GM19193 (cell line): ENCODE measurements around the gene SPPL2C.

ENCODE experiments used
- POLR2A ChIP-seq: IDR thresholded peaks from 4 replicates; pipeline ENCODE4 v1.6.1; 2011; ENCODE audit not compliant: insufficient read depth, insufficient read length; ENCODE audit errors: extremely low read depth

SPPL2C gene

DNA sequence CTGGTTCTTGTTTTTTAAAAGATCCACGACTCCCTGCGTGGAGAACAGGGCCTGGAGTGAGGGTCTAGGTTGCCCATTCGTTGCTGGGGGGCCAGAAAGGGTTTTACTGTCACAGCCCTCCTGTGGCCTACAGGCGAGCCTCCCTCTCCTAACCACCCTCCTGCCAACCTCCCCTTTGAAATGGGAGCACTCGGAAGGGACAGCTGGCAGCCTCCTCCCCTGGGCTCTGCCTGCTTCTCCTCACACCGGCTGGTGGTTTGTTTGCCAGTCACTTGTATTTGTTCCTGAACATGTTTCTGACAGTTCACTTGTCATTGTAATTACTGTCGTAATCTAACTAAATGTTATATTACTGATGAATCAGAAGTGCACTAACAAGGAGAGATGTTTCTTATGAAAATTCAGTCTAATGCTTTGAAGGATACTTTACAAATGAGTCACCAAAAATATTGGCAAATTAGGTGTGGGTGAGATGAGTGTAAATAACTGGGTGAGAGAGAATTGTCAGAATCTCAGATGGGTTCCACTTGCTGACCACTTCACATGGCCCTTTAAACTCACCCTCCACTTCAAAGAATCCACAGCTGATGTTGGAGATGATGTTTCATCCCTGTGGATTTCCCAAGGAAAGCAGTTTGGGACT lies 2.7 kb upstream of the SPPL2C start:
- no peak for TF ChIP-seq POLR2A

DNA sequence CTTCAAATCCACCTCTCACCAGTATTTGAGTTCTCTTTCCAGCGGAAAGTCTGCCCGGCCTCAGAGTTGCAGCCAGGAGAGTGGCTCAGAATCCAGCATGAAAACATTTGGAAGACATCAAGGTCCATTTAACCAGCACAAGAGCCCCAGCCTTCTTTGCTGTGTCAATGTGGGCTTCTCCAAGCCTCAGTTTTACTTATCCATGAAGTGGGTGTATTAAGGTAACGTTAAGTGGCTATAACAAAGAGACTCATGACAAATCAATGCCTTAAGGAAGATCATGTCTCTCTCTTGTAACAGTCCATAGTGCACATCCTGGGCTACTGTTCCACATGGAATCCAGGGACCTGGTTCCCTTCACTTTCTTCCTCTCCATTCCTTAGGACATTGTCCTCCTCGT lies 959 bp upstream of the SPPL2C start:
- TF ChIP-seq POLR2A: no peak

DNA sequence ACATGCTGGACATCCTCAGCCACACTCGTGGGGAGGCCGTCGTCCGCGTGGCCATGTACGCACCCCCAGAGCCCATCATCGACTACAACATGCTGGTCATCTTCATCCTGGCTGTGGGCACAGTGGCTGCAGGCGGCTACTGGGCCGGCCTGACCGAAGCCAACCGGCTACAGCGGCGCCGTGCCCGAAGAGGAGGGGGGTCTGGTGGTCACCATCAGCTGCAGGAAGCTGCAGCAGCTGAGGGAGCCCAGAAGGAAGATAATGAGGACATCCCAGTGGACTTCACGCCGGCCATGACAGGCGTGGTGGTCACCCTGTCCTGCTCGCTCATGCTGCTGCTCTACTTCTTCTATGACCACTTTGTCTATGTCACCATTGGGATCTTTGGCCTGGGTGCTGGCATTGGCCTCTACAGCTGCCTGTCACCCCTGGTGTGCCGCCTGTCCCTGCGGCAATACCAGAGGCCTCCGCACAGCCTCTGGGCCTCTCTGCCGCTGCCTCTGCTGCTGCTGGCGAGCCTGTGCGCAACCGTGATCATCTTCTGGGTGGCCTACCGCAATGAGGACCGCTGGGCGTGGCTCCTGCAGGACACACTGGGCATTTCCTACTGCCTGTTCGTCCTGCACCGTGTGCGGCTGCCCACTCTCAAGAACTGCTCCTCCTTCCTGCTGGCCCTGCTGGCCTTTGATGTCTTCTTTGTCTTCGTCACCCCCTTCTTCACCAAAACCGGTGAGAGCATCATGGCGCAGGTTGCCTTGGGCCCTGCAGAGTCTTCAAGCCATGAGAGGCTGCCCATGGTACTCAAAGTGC lies 900 bp downstream of the SPPL2C start:
- TF ChIP-seq POLR2A: no peak

DNA sequence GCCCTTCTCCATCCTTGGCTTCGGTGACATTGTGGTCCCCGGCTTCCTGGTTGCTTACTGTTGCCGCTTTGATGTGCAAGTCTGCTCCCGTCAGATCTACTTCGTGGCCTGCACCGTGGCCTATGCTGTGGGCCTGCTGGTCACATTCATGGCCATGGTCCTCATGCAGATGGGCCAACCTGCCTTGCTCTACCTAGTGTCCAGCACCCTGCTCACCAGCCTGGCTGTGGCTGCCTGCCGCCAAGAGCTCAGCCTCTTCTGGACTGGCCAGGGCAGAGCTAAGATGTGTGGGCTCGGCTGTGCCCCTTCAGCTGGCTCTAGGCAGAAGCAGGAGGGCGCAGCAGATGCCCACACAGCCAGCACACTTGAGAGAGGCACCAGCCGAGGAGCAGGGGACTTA lies 1.5 kb downstream of the SPPL2C start:
- no peak for TF ChIP-seq POLR2A

DNA sequence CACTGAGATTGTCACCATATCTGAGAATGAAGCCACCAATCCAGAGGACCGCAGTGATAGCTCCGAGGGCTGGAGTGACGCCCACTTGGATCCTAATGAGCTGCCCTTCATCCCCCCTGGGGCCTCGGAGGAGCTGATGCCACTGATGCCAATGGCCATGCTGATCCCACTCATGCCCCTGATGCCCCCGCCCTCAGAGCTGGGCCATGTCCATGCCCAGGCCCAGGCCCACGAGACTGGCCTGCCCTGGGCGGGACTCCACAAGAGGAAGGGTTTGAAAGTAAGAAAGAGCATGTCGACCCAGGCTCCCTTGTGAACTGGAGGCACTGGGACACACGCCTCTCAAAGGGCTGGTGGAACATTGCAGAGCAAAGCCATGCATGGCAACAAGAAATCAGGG lies 2.0 kb downstream of the SPPL2C start:
- no peak for TF ChIP-seq POLR2A

DNA sequence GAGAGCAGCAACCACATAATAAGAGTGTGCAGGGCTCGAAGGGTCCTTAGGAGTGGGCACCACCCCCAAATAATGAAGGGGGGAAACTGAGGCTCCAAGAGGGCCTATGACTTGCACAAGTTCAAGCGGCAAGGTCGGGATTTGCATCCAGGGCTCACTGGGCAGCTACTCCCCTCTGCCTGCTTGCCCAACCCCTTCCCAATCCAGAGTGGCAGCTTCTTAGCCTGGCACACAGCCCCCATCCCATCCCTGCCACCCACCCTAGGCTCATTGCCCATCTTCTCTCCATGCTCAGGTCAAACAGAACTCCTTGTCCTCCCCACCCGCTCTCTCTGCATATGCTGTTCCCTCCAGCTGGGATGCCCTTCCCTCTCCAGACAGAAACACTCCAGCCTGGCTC lies 2.4 kb downstream of the SPPL2C start:
- TF ChIP-seq POLR2A: no peak

DNA sequence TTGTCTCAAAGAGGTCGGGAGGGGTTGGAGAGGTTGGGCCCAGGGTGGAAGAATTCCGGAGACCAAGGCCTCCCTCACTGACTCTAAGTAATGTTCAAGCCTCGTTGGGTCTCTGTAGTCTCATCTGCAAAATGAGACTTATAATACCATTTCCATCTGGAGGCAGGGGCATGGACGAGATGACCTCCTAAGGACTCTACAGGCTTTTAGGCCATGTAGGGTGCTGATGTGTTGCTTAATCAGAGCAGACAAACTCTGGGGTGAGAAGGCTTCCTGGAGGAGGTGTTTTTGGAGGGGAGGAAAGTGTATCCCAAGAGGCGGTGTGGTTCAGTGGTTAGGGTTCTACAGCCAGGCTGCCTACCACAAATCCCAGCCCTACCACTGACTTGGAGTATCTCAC lies 3.1 kb downstream of the SPPL2C start:
- no peak for TF ChIP-seq POLR2A

DNA sequence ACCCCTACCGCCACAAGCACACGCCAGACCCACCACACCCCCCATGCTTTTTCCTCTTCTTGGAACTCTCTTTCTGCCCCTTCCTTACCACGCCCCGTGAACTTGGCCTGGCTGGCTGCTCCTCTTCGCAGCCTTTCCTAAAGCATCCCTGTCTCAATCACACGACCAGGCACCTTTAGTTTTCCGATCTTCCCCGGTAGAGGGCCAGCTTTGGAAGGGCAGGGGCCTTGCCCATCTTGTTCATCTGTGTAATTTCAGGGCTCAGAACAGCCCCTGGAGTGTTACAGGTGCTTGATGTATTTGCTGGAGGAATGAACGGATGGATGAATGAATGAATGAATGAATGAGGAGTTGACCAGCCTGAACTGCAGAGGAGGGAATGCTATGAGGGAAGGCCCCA lies 3.7 kb downstream of the SPPL2C start:
- no peak for TF ChIP-seq POLR2A

DNA sequence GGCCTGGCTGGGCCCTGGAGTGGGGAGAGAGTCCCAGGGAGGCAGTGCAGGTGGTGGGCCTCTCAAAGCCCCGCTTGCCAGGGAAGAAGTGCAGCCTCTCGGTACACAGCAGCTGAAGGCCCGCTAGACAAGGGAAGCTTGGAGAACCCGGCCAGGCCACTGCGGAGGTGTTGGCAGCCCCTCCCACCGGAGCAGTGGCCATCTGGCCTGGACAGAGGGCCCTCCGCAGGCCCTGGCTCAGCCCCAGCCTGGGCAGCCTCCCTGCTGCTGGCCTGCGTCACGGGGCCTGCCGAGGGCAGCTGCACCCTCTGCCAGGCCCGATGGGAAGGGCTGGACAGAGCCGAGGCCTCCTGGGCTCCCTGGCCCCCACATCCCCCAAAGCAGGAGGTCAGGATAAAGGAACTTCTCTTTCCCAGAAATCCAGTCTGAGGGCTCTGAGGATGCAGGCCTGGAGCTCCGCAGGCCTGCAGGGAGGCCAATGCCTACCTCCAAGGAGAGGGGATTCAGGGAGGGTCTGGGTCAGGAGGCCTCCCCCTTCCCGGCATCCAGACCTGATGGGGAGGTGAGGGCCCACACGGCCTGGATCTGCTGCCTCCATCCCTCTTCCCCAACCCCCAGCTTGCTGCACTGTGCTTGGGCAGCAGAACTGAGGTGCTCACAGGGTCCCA lies 4.3 kb downstream of the SPPL2C start:
- no peak for TF ChIP-seq POLR2A

DNA sequence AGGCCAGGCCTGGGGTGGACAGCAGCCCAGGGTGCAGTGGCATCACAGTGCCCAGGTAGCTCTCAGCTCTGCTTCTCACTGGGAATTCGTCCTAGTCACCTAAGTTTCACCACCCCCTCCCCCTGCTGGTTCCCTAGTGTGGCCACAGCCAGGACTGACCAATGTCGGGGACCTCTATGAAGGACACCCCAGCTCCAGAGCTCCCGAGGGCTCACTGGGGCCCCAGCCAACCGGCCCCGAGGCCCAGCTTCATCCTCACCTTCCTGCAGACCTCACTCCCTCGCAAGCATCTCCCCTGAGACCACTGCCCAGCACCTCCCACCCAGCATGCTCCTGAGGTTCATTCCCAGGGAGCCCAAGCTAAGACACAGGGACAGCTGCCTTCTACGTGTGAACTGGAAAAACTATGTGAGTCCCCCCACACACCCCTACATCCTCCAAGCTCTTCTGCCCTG lies 4.9 kb downstream of the SPPL2C start:
- TF ChIP-seq POLR2A: no peak

DNA sequence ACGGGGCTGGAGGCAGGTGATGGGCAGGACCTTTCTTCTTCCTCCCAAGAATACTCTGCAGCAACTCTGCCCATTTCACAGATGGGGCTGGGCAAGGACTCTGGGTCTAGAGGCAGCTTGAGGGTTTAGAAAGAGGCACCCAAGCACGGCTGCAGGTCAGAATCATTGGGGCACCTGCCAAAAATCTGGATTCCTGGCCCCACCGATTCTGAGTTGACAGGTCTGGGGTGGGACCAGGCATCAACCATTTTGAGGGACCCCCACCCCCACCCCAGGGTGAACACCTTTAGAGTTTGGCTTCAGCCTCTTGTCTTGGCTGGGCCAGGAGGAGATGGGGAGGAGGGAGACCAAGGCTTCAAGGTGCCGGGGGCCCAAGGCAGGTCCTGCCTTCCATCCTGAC lies 5.3 kb downstream of the SPPL2C start:
- TF ChIP-seq POLR2A: no peak

DNA sequence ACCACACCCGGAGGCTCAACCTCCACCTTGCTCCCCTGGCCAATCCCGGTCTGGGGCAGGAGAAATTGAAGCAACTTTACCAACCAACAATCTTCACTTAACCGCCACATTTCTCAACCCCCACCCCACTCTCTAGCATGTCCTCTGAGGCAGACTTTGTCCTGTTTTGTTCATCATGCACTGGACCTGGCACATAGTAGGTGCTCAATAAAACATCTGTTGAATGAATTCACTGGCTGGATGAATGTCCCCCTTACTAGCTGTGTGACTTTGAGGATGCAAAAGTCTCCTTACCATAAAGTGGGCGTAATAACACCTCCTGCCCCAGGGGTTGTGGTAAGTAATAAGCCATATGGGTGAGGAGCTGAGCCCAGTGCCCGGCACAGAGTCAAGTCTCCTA lies 5.8 kb downstream of the SPPL2C start:
- no peak for TF ChIP-seq POLR2A

DNA sequence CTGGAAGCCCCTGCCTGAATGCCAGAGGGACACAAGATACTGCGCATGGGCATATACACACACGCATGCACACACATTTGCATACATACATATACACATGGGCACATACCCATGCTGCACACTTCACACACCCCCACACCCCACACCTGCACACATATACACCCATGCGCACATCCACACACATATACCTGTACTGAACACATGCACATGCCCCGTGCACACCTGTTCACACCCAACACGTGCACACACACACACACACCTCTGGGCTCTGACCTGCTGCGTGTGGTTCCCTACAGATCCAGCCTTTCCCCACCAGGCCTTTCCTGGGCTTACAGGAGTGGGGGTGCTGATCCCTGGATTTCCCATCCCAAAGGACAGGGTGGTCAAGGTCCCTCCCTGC lies 6.3 kb downstream of the SPPL2C start:
- TF ChIP-seq POLR2A: no peak

DNA sequence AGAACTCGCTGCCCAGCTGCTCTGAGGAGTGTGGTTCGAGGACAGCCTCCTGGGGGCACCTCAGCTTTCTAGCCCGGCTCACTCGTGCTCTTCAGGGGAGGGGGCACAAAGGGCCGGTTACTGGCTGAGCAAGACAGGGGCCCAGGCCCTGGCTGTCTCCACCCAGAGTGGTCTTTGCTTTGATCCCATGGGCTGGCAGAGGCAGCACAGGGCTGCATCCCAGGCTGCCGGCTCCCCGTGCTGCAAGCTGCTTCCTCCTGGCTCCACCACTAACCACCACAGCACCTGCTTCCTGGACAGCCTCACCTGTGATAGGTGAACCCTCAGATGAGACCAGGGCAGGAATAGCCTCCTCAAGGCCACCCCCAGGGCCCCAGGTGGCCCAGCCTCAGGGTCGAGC lies 6.8 kb downstream of the SPPL2C start:
- no peak for TF ChIP-seq POLR2A

DNA sequence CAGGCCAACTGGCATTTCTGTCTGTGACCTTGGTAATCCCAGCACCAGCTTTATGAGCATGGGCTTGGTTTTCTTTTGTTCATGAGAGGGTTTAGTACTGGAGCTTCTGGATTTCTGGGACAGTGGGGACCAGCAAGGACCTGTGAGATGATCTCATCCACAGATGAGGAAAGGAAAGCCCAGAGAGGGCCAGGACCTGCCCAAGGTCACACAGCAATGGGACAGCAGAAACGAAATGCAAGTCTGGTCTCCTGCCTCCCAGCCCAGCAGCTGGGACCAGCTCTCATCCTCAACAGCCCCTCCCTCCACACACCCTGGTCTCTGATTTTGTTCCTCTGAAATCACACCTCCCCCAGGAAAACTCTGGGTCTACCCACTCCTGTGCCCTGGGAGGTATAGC lies 7.2 kb downstream of the SPPL2C start:
- no peak for TF ChIP-seq POLR2A
